ENCODE results near the gene MDGA2.
"Not testable (repeated sequence)": the region's sequence is repeated elsewhere in the genome, so short reads cannot be mapped to it uniquely, and the experiment has no call there.

MDGA2 gene

GRCh38 chr14:47332106-47332505 is 343.3 kb downstream of the MDGA2 start:
- Histone ChIP-seq H3K9ac (ENCODE audit: insufficient read length) (no peak overlapping the region), H3K36me3 (ENCODE audit: insufficient read depth, low read length) (no peaks in the 10 kb centered on the region), H3K4me3 (no peak overlapping the region), H3K9me3 (ENCODE audit: low read depth, low read length) (no peaks in the 10 kb centered on the region), H3K27ac (no peak overlapping the region)
- TF ChIP-seq FOXP2 (optimal IDR thresholded peaks at IDR 0.05; ENCODE audit: control extremely low read depth, extremely low read length, insufficient read depth) (no peak), EZH2 (IDR thresholded peaks at IDR 0.05) (no peak), POLR2AphosphoS5 (IDR thresholded peaks at IDR 0.05; ENCODE audit: borderline replicate concordance, low read depth, low read length) (no peak)
- DNase-seq (ENCODE audit: low read depth, low spot score), result no peak

GRCh38 chr14:47328376-47328775 is 347.0 kb downstream of the MDGA2 start:
- H3K9me3 ChIP-seq (ENCODE audit: low read depth, low read length), result no peaks in the 10 kb centered on the region
- no peak overlapping the region for H3K27ac ChIP-seq
- no peak for DNase-seq (ENCODE audit: low read depth, low spot score)
- no peak overlapping the region for H3K9ac ChIP-seq (ENCODE audit: insufficient read length)
- no peak overlapping the region for H3K4me3 ChIP-seq
- no peak for TF ChIP-seq FOXP2 (optimal IDR thresholded peaks at IDR 0.05; ENCODE audit: control extremely low read depth, extremely low read length, insufficient read depth)
- TF ChIP-seq POLR2AphosphoS5 (IDR thresholded peaks at IDR 0.05; ENCODE audit: borderline replicate concordance, low read depth, low read length), result no peak
- TF ChIP-seq EZH2 (IDR thresholded peaks at IDR 0.05), result no peak
- H3K36me3 ChIP-seq (ENCODE audit: insufficient read depth, low read length), result no peaks in the 10 kb centered on the region

- no peak for DNase-seq (ENCODE audit: low read depth, low spot score)
- Histone ChIP-seq H3K9ac (ENCODE audit: insufficient read length) (no peak overlapping the region), H3K36me3 (ENCODE audit: insufficient read depth, low read length) (no peaks in the 10 kb centered on the region), H3K9me3 (ENCODE audit: low read depth, low read length) (no peaks in the 10 kb centered on the region), H3K4me3 (no peak overlapping the region), H3K27ac (no peak overlapping the region)
- no peak for TF ChIP-seq EZH2 (IDR thresholded peaks at IDR 0.05)
- TF ChIP-seq POLR2AphosphoS5 (IDR thresholded peaks at IDR 0.05; ENCODE audit: borderline replicate concordance, low read depth, low read length), result no peak
- TF ChIP-seq FOXP2 (optimal IDR thresholded peaks at IDR 0.05; ENCODE audit: control extremely low read depth, extremely low read length, insufficient read depth), result no peak
These were observed 348.1 kb downstream of the MDGA2 start for GRCh38 chr14:47327336-47327735.

GRCh38 chr14:47322751-47323150 is 352.7 kb downstream of the MDGA2 start:
- no peak for DNase-seq (ENCODE audit: low read depth, low spot score)
- Histone ChIP-seq H3K4me3 (no peak overlapping the region), H3K9me3 (ENCODE audit: low read depth, low read length) (no peaks in the 10 kb centered on the region), H3K27ac (no peak overlapping the region), H3K9ac (ENCODE audit: insufficient read length) (no peak overlapping the region), H3K36me3 (ENCODE audit: insufficient read depth, low read length) (no peaks in the 10 kb centered on the region)
- no peak for TF ChIP-seq POLR2AphosphoS5 (IDR thresholded peaks at IDR 0.05; ENCODE audit: borderline replicate concordance, low read depth, low read length)
- no peak for TF ChIP-seq FOXP2 (optimal IDR thresholded peaks at IDR 0.05; ENCODE audit: control extremely low read depth, extremely low read length, insufficient read depth)
- no peak for TF ChIP-seq EZH2 (IDR thresholded peaks at IDR 0.05)

- H3K9me3 ChIP-seq (ENCODE audit: low read depth, low read length), result no peaks in the 10 kb centered on the region
- H3K4me3 ChIP-seq, result no peak overlapping the region
- no peak overlapping the region for H3K27ac ChIP-seq
- no peak overlapping the region for H3K9ac ChIP-seq (ENCODE audit: insufficient read length)
- DNase-seq (ENCODE audit: low read depth, low spot score), result no peak
- TF ChIP-seq FOXP2 (optimal IDR thresholded peaks at IDR 0.05; ENCODE audit: control extremely low read depth, extremely low read length, insufficient read depth), result no peak
- no peak for TF ChIP-seq EZH2 (IDR thresholded peaks at IDR 0.05)
- no peak for TF ChIP-seq POLR2AphosphoS5 (IDR thresholded peaks at IDR 0.05; ENCODE audit: borderline replicate concordance, low read depth, low read length)
- no peaks in the 10 kb centered on the region for H3K36me3 ChIP-seq (ENCODE audit: insufficient read depth, low read length)
These were observed 373.3 kb downstream of the MDGA2 start for GRCh38 chr14:47302121-47302520.

- no peak for TF ChIP-seq EZH2 (IDR thresholded peaks at IDR 0.05)
- no peak for DNase-seq (ENCODE audit: low read depth, low spot score)
- Histone ChIP-seq H3K27ac (no peak overlapping the region), H3K9ac (ENCODE audit: insufficient read length) (no peak overlapping the region), H3K4me3 (no peak overlapping the region), H3K9me3 (ENCODE audit: low read depth, low read length) (no peaks in the 10 kb centered on the region), H3K36me3 (ENCODE audit: insufficient read depth, low read length) (no peaks in the 10 kb centered on the region)
These were observed 374.6 kb downstream of the MDGA2 start for GRCh38 chr14:47300796-47301195.

- H3K9ac ChIP-seq (ENCODE audit: insufficient read length), result no peak overlapping the region
- H3K9me3 ChIP-seq (ENCODE audit: low read depth, low read length), result no peaks in the 10 kb centered on the region
- DNase-seq (ENCODE audit: low read depth, low spot score), result no peak
These were observed 378.0 kb downstream of the MDGA2 start for GRCh38 chr14:47297374-47297773.

GRCh38 chr14:47284283-47284682 is 391.1 kb downstream of the MDGA2 start:
- H3K9ac ChIP-seq (ENCODE audit: insufficient read length), result no peak overlapping the region
- no peak for DNase-seq (ENCODE audit: low read depth, low spot score)
- TF ChIP-seq POLR2AphosphoS5 (IDR thresholded peaks at IDR 0.05; ENCODE audit: borderline replicate concordance, low read depth, low read length) (no peak), FOXP2 (optimal IDR thresholded peaks at IDR 0.05; ENCODE audit: control extremely low read depth, extremely low read length, insufficient read depth) (no peak), EZH2 (IDR thresholded peaks at IDR 0.05) (no peak)
- H3K4me3 ChIP-seq, result no peak overlapping the region
- no peaks in the 10 kb centered on the region for H3K9me3 ChIP-seq (ENCODE audit: low read depth, low read length)
- no peak overlapping the region for H3K27ac ChIP-seq
- H3K36me3 ChIP-seq (ENCODE audit: insufficient read depth, low read length), result no peaks in the 10 kb centered on the region

More at GRCh38 chr14:47297374-47297773, 378.0 kb downstream of the MDGA2 start:
- TF ChIP-seq POLR2AphosphoS5 (IDR thresholded peaks at IDR 0.05; ENCODE audit: borderline replicate concordance, low read depth, low read length) (no peak), EZH2 (IDR thresholded peaks at IDR 0.05) (no peak), FOXP2 (optimal IDR thresholded peaks at IDR 0.05; ENCODE audit: control extremely low read depth, extremely low read length, insufficient read depth) (no peak)
- Histone ChIP-seq H3K4me3 (no peak overlapping the region), H3K27ac (no peak overlapping the region), H3K36me3 (ENCODE audit: insufficient read depth, low read length) (no peaks in the 10 kb centered on the region)

GRCh38 chr14:47281761-47282160 is 393.6 kb downstream of the MDGA2 start:
- not testable (repeated sequence) for H3K4me3 ChIP-seq; H3K9ac ChIP-seq (ENCODE audit: insufficient read length); H3K36me3 ChIP-seq (ENCODE audit: insufficient read depth, low read length); DNase-seq (ENCODE audit: low read depth, low spot score); H3K9me3 ChIP-seq (ENCODE audit: low read depth, low read length); H3K27ac ChIP-seq
